GM19035 (cell line): ENCODE data around the gene COPS6.

Source experiments
- ATAC-seq: cut with Tn5 transposase; IDR thresholded peaks from one replicate; pipeline ENCODE4 v1.9.1; 2021; ENCODE audit not compliant: unreplicated experiment

COPS6 gene

DNA sequence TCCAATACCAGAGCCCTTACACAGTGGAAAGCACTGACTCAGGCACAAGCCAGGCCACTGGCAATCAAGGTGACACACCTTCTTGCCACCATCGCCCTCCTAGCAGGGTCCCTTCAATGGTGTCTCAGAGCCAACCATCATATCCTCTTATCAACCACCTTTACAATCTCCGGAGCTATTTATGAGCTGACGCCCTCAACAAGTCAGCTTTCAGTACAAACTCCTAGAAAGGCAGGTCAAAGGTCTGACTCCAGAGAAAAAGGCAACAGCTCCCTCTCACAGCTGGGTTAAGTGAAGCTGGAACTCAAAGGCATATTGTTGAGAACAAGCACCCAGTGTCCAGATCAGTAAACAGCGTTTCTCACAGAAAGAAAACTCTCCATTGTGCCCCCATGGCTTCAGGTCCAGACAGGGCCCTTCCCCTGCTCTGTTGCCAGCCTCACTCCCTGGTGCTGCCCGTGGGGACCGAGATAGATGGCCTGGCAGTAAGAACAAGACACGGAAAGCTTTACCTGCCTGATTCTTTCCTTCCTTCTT, 9.7 kb upstream of the COPS6 start:
- ATAC-seq, result no peak

DNA sequence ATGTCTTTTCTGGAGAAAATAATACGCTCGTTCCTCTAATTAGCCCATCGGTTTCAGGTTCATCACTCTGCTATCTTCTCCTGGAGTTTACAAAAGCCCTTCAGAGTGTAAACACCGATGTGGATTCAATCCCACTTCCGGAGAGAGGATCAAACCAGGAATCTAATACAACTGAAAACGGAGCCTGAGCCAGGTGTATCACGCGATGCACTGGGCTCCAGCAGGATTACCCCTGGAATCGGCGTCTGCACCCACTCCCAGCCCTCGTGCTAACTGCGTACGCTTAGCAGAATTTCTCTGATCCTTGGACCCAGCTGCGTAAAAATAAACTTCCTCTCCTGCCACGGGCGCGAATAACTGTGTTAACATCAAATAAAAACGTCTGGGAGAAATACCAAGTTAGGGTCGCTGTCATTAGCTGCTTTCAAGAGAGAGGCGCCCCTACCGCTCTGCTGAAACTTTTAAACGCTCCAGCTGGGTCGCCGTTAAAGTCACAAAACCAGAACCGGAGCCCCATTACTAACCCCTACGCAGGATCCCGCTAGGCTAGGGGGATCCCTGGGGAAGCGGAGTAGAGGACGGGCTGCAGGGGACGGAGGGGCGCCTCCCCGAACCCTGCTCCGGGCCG, 7.7 kb upstream of the COPS6 start:
- no peak for ATAC-seq

DNA sequence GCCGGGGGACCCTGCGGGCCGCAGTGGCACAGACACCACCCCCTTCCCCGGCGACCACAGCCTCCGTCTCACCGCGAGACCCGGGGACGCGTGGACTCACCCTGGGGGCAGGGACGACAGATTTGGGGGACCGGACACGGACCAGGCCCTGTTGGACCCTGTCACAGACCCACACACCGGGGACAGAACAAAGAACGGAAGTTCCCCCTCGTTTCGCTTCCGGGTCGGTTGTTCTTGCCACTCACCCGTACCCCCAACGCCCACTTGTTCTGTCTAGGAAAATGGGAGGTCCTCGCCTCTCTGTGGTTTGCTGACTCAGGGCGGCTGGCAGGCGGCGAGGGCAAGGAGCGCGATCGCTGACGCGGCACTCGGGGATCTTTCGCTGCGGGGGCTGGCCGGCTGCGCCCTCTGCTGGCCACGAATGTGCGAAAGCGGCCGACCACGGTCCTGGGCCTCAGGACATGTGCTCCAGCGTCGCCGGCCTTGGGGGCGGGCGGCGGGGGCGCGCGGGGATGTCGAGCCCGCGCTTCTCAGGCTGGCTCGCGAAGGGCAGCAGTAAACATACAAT, 7.2 kb upstream of the COPS6 start, which contains the start of gene ZNF3:
ZNF3 (minus strand) TSS at position 189 of the 568 bp plus-strand sequence. CDS start 4,366 bp downstream, outside the sequence.
- peak; percentile 82 for ATAC-seq

DNA sequence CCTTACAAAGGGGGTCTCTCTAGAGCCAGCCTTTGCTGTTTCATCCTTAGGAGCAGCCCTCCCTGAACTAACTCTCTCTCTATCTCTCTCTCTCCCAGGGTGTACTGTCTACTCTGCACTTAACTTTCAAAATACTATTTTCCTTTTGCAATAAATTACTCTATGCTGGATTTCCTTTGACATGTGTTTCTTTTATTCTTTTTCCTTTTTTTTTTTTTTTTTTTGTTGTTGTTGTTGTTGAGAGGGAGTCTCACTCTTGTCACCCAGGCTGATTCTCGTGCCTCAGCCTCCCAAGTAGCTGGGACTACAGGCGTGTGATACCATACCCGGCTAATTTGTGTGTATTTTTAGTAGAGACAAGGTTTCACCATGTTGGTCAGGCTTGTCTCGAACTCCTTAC, 5.8 kb upstream of the COPS6 start:
- no peak for ATAC-seq

DNA sequence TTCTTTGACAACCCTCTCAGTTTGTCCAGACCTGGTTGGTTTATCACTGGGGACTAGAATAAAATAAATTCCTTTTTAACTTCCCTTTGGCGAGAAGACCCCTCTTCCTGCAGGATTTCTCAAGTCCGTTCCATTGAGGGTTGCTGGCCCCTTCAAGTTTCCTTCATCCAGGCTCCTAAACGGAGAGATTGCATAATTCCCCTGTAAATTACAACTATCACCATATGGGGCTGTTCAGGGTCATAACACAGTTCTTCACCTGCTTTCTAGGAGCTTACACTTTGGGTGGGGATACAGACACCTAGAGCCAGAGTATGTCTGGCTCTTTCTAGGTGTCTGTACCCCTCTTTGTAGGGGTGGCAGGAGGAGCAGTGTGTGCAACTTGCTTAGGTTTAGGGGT, 3.3 kb upstream of the COPS6 start:
- ATAC-seq, result no peak

DNA sequence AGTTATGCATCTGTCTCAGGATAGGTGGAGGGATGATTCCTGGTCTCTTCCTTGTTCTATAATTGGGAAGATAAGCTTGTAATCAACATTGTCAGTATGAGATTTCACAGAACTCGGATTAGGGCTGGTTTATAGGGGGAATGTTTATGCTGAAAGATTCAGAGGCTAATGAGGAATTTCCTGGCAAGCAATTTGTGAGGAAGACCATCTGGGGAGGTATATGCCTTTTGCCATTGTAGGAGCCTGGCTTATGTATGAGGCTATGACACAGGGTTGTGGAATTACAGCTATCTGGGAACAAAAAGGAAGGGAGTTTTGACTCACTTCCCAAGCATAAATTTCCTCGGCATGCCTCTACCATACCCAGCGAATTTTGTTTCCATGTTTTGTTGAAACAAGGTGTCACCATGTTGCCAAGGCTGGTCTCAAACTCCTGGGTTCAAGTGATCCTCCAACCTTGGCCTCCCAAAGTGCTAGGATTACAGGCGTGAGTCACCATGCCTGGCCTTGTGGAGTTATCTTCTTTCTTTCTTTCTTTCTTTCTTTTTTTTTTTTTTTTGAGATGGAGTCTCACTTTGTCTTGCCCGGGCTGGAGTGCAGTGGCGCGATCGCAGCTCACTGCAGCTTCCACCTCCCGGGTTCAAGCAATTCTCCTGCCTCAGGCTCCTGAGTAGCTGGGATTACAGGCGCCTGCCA, 1.6 kb upstream of the COPS6 start:
- no peak for ATAC-seq

DNA sequence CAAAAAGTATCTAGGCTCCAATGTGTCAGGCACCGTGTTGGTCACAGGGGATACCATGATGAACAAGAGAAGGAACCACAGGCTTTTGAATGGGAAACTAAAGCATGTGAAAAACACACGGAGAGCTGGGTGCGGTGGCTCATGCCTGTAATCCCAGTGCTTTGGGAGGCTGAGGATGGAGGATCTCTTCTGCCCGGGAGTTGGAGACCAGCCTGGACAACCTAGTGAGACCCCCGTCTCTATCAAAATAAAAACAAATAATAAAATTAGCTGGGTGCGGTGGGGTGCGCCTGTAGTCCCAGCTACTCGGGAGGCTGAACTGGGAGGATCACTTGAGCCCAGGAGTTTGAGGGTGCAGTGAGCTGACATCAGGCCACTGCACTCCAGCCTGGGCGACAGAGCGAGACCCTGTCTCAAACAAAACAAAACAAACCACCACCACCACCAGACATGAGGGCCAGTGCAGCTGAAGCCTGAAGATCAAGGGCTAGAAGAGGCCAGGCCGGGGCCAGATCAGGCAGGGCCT, 611 bp upstream of the COPS6 start:
- ATAC-seq, result no peak

DNA sequence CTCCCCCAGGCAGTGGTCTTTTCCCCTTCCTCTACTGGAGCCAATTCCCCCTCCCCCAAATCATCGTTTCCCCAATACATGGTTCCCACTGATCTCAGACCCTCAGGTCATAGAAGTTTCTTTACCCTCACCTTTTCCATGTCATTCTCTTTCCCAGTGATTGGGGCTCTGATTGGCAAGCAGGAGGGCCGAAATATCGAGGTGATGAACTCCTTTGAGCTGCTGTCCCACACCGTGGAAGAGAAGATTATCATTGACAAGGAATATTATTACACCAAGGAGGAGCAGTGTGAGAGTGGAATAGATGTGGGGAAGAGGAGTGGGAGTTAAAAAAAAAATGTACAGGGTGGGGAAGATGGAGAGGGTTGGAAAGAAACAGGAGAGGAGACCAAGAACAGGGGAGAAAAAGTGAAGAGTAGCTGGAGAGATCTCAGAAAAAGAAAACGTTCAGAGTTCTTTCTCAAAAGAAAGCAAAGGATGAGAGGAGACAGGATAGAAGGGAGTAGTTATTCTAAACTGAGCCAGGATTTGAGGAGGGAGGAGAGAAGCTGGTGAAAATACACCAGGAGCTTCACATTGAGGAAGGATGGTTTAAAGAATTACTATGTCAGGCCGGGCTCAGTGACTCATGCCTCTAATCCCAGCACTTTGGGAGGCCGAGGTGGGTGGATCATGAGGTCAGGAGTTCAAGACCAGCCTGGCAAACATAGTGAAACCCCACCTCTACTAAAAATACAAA, 858 bp downstream of the COPS6 start:
- ATAC-seq, result no peak

DNA sequence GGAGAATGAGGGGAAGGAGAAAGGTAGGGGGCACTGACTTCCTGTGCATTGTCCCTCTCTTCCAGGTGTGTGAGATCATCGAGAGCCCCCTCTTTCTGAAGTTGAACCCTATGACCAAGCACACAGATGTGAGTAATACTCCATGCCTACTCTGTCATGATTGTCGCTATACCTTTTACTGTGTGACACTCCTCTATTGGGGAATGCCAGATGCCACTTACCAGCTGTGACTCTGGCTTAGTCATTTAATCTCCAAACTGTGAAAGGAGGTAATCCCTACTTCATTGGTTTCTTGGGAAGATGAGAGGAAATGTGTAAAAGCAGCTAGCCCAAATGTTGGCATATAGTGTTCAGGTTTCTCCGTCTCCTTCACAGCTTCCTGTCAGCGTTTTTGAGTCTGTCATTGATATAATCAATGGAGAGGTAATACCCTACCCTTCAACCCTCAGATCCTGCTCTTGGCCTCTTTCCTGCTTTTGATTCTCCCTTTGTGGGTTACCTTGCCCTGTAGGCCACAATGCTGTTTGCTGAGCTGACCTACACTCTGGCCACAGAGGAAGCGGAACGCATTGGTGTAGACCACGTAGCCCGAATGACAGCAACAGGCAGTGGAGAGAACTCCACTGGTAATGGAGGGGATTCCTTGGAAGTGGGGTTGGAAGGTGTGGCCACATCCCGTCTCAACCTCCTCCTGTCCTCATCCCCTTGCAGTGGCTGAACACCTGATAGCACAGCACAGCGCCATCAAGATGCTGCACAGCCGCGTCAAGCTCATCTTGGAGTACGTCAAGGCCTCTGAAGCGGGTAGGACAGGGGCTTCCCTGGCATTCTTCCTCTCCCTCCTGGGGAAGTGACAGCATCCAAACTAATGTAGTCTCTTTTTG, 2.0 kb downstream of the COPS6 start:
- ATAC-seq, result no peak

DNA sequence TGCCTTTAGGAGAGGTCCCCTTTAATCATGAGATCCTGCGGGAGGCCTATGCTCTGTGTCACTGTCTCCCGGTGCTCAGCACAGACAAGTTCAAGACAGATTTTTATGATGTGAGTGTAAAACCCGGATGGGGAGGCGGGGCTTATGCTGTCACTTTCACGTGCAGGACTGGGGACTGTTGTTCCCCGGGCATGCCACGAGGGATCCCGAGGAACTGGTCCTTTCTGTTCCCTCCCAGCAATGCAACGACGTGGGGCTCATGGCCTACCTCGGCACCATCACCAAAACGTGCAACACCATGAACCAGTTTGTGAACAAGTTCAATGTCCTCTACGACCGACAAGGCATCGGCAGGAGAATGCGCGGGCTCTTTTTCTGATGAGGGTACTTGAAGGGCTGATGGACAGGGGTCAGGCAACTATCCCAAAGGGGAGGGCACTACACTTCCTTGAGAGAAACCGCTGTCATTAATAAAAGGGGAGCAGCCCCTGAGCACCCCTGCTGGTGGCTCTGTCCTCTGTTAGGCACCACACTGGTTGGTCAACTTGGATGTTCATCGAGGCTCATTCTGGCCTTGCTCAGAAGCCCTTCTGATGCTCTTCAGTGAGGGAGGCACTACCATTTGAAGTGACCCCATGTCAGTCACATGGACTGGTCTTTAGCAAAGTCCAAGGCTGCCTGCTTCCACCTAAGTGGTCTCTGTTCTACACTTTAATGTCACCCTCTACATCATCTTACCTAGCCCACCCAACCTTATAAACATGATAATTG, 2.8 kb downstream of the COPS6 start:
- ATAC-seq, result no peak

DNA sequence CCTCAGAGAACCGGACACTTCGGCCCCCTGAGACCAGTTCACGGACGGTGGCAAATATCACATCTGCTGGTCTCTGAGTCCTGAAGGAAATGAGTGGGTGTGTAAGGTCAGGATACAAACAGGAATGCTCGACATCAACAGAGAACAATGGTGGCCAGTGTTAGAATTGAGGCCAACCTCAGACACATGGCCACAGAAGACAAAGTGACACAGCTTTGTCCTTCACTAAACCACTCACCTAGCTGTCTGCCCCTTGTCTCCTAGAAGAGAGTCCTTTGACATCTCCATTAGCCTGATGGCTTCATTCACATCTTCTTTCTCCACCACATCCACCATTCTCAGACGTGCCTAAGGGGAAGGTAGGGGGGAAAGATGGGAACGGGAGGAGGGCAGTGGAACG, 4.3 kb downstream of the COPS6 start:
- no peak for ATAC-seq

DNA sequence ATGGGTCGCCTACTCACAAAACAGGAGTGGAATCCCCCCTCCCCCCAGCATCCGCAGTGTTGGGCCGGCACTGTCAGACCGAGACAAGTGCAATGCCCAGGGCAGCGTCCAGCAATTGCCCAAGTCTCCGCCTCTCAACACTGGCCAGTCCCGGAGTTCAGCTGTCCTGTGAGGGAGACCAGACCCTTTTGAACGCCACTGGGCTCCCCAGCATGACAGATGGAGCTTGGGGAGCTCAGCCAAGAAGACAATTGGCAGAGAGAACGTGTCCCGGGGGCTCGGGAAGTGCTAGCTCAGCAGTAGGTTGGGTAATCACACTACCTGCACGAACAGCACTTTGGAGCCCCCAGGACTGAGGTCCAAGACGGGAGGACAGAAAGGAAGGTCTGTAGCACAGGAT, 4.7 kb downstream of the COPS6 start:
- no peak for ATAC-seq

DNA sequence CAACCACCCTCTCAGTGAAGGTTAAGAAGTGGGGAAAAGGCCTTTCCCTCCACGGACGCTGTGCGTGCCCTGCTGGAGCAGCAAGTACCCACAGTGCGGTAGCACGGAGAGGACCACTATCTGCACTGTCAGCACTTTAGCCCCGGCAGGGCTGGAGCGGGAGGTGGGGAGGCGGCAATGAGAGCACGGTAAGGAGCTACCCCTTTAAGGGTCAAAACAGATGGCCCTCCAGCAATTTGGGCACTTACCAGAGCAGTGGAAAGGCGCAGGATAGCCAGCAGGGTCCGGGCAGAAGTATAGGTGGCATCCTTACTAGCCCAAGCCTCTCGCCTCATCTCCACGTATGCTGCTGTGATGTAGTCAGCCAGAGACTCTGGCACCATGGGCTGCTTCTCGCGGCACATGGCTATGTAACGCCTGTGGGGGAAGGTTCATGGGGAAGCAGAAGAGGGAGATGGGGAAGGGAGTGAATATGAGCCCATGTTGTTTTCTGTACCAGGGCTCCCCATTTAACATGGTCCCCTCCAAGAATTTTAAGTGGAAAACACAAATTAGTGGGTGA, 5.2 kb downstream of the COPS6 start:
- ATAC-seq, result no peak

DNA sequence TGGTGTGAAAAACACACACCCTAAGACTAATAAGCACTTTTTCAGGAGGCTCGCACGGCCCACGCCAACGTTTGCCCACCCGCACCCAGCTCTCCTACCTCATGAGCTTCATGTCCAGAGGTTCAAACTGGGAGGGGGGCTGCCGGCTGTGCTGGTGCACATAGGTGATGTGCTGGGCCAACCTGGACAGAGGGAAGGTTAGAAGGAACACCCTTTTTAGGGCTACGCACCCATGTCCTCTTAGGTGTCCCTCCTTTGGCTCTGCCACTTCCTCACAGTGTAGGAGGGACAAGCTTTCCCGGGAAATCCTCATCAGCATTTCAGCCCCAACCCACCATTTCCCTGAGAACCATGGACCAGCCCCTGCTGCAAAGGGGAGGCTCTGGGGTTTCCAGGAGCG, 6.5 kb downstream of the COPS6 start:
- ATAC-seq, result no peak

DNA sequence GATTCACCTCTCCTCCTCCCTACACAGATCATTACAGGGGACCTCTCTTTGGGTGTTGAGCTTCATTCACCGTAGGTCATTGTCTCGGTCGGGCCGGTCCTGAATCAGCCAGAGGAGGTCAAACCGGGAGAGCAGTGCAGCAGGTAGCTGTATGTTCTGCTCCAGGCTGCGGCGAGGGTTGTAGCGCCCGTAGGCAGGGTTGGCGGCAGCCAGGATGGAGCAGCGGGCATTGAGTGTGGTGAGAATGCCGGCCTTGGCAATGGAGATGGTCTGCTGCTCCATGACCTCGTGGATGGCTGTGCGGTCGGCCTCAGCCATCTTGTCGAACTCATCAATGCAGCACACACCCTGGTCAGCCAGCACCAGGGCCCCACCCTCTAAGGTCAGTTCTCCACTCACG, 6.9 kb downstream of the COPS6 start:
- ATAC-seq, result no peak

DNA sequence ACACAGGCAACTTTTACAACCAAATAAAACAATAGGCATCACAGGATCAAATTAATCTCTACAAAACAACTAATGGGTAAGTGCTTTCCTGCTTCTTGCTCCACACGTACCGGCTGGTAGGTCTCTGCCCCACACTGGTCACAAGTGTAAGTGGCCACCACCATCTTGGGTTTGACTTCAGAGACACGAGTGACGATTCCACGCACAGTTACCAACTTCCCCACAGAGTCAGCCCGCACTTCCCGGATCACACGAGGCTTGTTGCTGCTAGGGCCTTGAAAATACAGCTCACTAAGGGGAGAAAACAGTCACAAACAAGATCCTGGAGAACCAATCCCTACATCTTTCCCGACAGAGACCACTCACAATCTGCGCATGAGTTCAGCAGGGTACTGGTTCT, 10.1 kb downstream of the COPS6 start:
- no peak for ATAC-seq

DNA sequence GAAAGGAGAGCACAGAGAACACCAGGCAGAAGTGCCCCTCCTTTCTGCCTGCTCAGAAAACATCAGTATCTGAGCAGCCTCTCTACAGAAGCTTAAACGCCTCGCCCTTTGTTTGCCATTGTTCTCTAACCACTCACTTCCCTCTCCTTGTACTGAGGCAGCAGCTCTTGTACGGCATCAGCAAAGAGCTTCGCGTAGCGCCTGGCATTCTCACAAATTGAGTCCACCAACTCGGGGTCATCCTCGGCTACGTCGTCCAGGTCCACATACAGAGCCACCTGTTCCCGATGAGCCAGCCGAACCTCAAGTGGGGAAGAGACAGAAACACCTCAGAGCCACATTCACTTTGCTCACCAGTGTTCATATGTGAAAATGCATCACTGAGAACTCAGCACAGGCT, 10.7 kb downstream of the COPS6 start:
- ATAC-seq, result no peak

DNA sequence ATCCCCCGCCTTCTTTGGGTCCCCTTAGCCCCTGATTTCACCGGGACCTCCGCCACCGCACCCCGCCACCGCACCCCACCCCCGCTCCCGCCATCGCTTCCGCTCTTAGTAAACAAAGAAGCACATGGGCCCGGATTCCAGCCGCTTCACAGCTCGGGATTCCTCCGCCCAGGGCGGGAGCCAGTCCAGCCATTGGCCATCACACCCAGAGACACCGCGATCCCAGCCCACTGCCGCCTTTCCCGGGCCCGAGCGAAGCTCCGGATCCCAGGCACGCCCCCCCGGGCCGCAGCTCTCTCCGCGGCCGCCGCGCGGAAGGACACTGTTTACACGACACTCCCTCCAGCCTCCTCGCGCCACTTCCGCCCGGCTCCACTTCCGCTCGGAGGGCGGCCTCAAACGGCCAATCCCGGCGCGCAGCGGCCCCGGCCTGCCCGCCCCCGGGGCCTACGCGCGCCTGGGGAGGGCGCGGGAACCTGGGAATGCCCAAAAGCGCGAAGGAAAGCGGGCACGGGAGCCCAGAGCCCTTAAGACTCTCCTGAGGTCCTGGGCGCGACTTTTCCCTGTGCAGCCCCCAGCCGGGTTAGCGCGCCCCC, 11.7 kb downstream of the COPS6 start:
- peak; percentile 70 for ATAC-seq
